ENCODE data around the gene CFAP92. TPM values are rescaled to one million over a fixed set of nuclear protein-coding genes. Genes with fewer than 3 reads are reported as not detected.

CFAP92 gene
- total RNA-seq, 1 donor from 2014 or later, result 1.6 TPM

- H3K27me3 ChIP-seq (ENCODE audit: control insufficient read depth in 3 of 3, insufficient read depth in 3 of 3, low read length in 3 of 3), result peaks cover 0 to 2% (median 0%) of the 10 kb centered on the region in 3 donors
- H3K4me1 ChIP-seq (ENCODE audit: control insufficient read depth in 3 of 3, insufficient read depth in 3 of 3, low read length in 3 of 3), result peaks cover 12 to 24% (median 20%) of the 10 kb centered on the region in 3 donors
- no peak overlapping the region for H3K9ac ChIP-seq (ENCODE audit: low read depth in 1 of 3, low read length in 3 of 3)
- H3K4me3 ChIP-seq (ENCODE audit: low read length in 3 of 3), result no peak overlapping the region
- H3K9me3 ChIP-seq (ENCODE audit: control insufficient read depth in 3 of 3, low read length in 3 of 3), result no peaks in the 10 kb centered on the region
- H3K36me3 ChIP-seq (ENCODE audit: control insufficient read depth in 3 of 3, insufficient read depth in 3 of 3, low read length in 3 of 3), result peaks cover 0 to 5% (median 0%) of the 10 kb centered on the region in 3 donors
- H3K27ac ChIP-seq (ENCODE audit: low read depth, low read length), result no peak overlapping the region
Measured at GRCh38 chr3:129010310-129010956, 16.6 kb upstream of the CFAP92 start.

GRCh38 chr3:129009266-129009665, 15.4 kb upstream of the CFAP92 start:
- Histone ChIP-seq H3K27ac (ENCODE audit: low read depth, low read length) (no peak overlapping the region), H3K9me3 (ENCODE audit: control insufficient read depth in 3 of 3, low read length in 3 of 3) (no peaks in the 10 kb centered on the region), H3K36me3 (ENCODE audit: control insufficient read depth in 3 of 3, insufficient read depth in 3 of 3, low read length in 3 of 3) (peaks cover 0 to 5% (median 0%) of the 10 kb centered on the region in 3 donors), H3K27me3 (ENCODE audit: control insufficient read depth in 3 of 3, insufficient read depth in 3 of 3, low read length in 3 of 3) (peaks cover 0 to 7% (median 4%) of the 10 kb centered on the region in 3 donors), H3K4me1 (ENCODE audit: control insufficient read depth in 3 of 3, insufficient read depth in 3 of 3, low read length in 3 of 3) (peaks cover 18 to 33% (median 20%) of the 10 kb centered on the region in 3 donors), H3K4me3 (ENCODE audit: low read length in 3 of 3) (no peak overlapping the region), H3K9ac (ENCODE audit: low read depth in 1 of 3, low read length in 3 of 3) (no peak overlapping the region)

GRCh38 chr3:129007792-129008191, 13.9 kb upstream of the CFAP92 start:
- peaks cover 18 to 40% (median 25%) of the 10 kb centered on the region in 3 donors for H3K4me1 ChIP-seq (ENCODE audit: control insufficient read depth in 3 of 3, insufficient read depth in 3 of 3, low read length in 3 of 3)
- H3K9ac ChIP-seq (ENCODE audit: low read depth in 1 of 3, low read length in 3 of 3), result no peak overlapping the region
- H3K27me3 ChIP-seq (ENCODE audit: control insufficient read depth in 3 of 3, insufficient read depth in 3 of 3, low read length in 3 of 3), result peaks cover 11 to 19% (median 12%) of the 10 kb centered on the region in 3 donors

GRCh38 chr3:129006864-129007263, 13.0 kb upstream of the CFAP92 start:
- H3K4me3 ChIP-seq (ENCODE audit: low read length in 3 of 3), result no peak overlapping the region
- H3K9me3 ChIP-seq (ENCODE audit: control insufficient read depth in 3 of 3, low read length in 3 of 3), result no peaks in the 10 kb centered on the region
- no peak overlapping the region for H3K27ac ChIP-seq (ENCODE audit: low read depth, low read length)
- H3K27me3 ChIP-seq (ENCODE audit: control insufficient read depth in 3 of 3, insufficient read depth in 3 of 3, low read length in 3 of 3), result peaks cover 20 to 28% (median 20%) of the 10 kb centered on the region in 3 donors
- H3K4me1 ChIP-seq (ENCODE audit: control insufficient read depth in 3 of 3, insufficient read depth in 3 of 3, low read length in 3 of 3), result peaks cover 23 to 45% (median 29%) of the 10 kb centered on the region in 3 donors
- no peak overlapping the region for H3K9ac ChIP-seq (ENCODE audit: low read depth in 1 of 3, low read length in 3 of 3)
- H3K36me3 ChIP-seq (ENCODE audit: control insufficient read depth in 3 of 3, insufficient read depth in 3 of 3, low read length in 3 of 3), result peaks cover 0 to 5% (median 0%) of the 10 kb centered on the region in 3 donors

More at GRCh38 chr3:129007792-129008191, 13.9 kb upstream of the CFAP92 start:
- Histone ChIP-seq H3K27ac (ENCODE audit: low read depth, low read length) (no peak overlapping the region), H3K36me3 (ENCODE audit: control insufficient read depth in 3 of 3, insufficient read depth in 3 of 3, low read length in 3 of 3) (peaks cover 0 to 5% (median 0%) of the 10 kb centered on the region in 3 donors), H3K4me3 (ENCODE audit: low read length in 3 of 3) (no peak overlapping the region), H3K9me3 (ENCODE audit: control insufficient read depth in 3 of 3, low read length in 3 of 3) (no peaks in the 10 kb centered on the region)

- H3K9me3 ChIP-seq (ENCODE audit: control insufficient read depth in 3 of 3, low read length in 3 of 3), result no peaks in the 10 kb centered on the region
- no peak overlapping the region for H3K27ac ChIP-seq (ENCODE audit: low read depth, low read length)
- peaks cover 0 to 2% (median 0%) of the 10 kb centered on the region in 3 donors for H3K36me3 ChIP-seq (ENCODE audit: control insufficient read depth in 3 of 3, insufficient read depth in 3 of 3, low read length in 3 of 3)
- no peak overlapping the region for H3K9ac ChIP-seq (ENCODE audit: low read depth in 1 of 3, low read length in 3 of 3)
- H3K27me3 ChIP-seq (ENCODE audit: control insufficient read depth in 3 of 3, insufficient read depth in 3 of 3, low read length in 3 of 3), result peaks cover 23 to 39% (median 30%) of the 10 kb centered on the region in 3 donors
- no peak overlapping the region for H3K4me3 ChIP-seq (ENCODE audit: low read length in 3 of 3)
- peaks cover 32 to 51% (median 34%) of the 10 kb centered on the region in 3 donors for H3K4me1 ChIP-seq (ENCODE audit: control insufficient read depth in 3 of 3, insufficient read depth in 3 of 3, low read length in 3 of 3)
Measured at GRCh38 chr3:129005526-129006303, 11.8 kb upstream of the CFAP92 start.

GRCh38 chr3:129004639-129005295, 10.9 kb upstream of the CFAP92 start:
- Histone ChIP-seq H3K9ac (ENCODE audit: low read depth in 1 of 3, low read length in 3 of 3) (no peak overlapping the region), H3K4me1 (ENCODE audit: control insufficient read depth in 3 of 3, insufficient read depth in 3 of 3, low read length in 3 of 3) (peaks cover 39 to 56% (median 42%) of the 10 kb centered on the region in 3 donors), H3K9me3 (ENCODE audit: control insufficient read depth in 3 of 3, low read length in 3 of 3) (no peaks in the 10 kb centered on the region), H3K36me3 (ENCODE audit: control insufficient read depth in 3 of 3, insufficient read depth in 3 of 3, low read length in 3 of 3) (peaks cover 0 to 2% (median 0%) of the 10 kb centered on the region in 3 donors), H3K27ac (ENCODE audit: low read depth, low read length) (no peak overlapping the region), H3K27me3 (ENCODE audit: control insufficient read depth in 3 of 3, insufficient read depth in 3 of 3, low read length in 3 of 3) (peaks cover 31 to 44% (median 38%) of the 10 kb centered on the region in 3 donors), H3K4me3 (ENCODE audit: low read length in 3 of 3) (no peak overlapping the region)

GRCh38 chr3:129003578-129004112, 9.8 kb upstream of the CFAP92 start:
- no peaks in the 10 kb centered on the region for H3K36me3 ChIP-seq (ENCODE audit: control insufficient read depth in 3 of 3, insufficient read depth in 3 of 3, low read length in 3 of 3)
- H3K4me3 ChIP-seq (ENCODE audit: low read length in 3 of 3), result no peak overlapping the region
- peak overlapping the region in 1 of 3 donors; percentile 16 for H3K9ac ChIP-seq (ENCODE audit: low read depth in 1 of 3, low read length in 3 of 3)
- peaks cover 39 to 55% (median 42%) of the 10 kb centered on the region in 3 donors for H3K4me1 ChIP-seq (ENCODE audit: control insufficient read depth in 3 of 3, insufficient read depth in 3 of 3, low read length in 3 of 3)
- no peaks in the 10 kb centered on the region for H3K9me3 ChIP-seq (ENCODE audit: control insufficient read depth in 3 of 3, low read length in 3 of 3)
- H3K27ac ChIP-seq (ENCODE audit: low read depth, low read length), result no peak overlapping the region
- peaks cover 31 to 44% (median 38%) of the 10 kb centered on the region in 3 donors for H3K27me3 ChIP-seq (ENCODE audit: control insufficient read depth in 3 of 3, insufficient read depth in 3 of 3, low read length in 3 of 3)

GRCh38 chr3:129002573-129003569, 9.0 kb upstream of the CFAP92 start:
- Histone ChIP-seq H3K9ac (ENCODE audit: low read depth in 1 of 3, low read length in 3 of 3) (peak overlapping the region in 1 of 3 donors; percentile 64), H3K36me3 (ENCODE audit: control insufficient read depth in 3 of 3, insufficient read depth in 3 of 3, low read length in 3 of 3) (no peaks in the 10 kb centered on the region), H3K27ac (ENCODE audit: low read depth, low read length) (no peak overlapping the region), H3K27me3 (ENCODE audit: control insufficient read depth in 3 of 3, insufficient read depth in 3 of 3, low read length in 3 of 3) (peaks cover 31 to 44% (median 38%) of the 10 kb centered on the region in 3 donors), H3K9me3 (ENCODE audit: control insufficient read depth in 3 of 3, low read length in 3 of 3) (no peaks in the 10 kb centered on the region), H3K4me1 (ENCODE audit: control insufficient read depth in 3 of 3, insufficient read depth in 3 of 3, low read length in 3 of 3) (peaks cover 35 to 48% (median 39%) of the 10 kb centered on the region in 3 donors), H3K4me3 (ENCODE audit: low read length in 3 of 3) (peak overlapping the region; percentile 51 to 73 (median 68))
